GM18951 (cell line): ENCODE results near the gene NTN3.

Experiments
- POLR2A ChIP-seq: IDR thresholded peaks from 4 replicates; pipeline ENCODE4 v1.6.1; 2011; ENCODE audit warnings: mild to moderate bottlenecking; ENCODE audit not compliant: insufficient read length, insufficient read depth; ENCODE audit errors: extremely low read depth
- in situ Hi-C: fragments of 300-500 bp; cut with MboI; formaldehyde crosslinking; loops from one replicate; pipeline ENCODE4 v1.12.0; 2022; ENCODE audit warnings: low sequenced_read_pairs, mixed read lengths, inconsistent platforms; ENCODE audit not compliant: unreplicated experiment

NTN3 gene

GRCh38 chr16:2455081-2455845 lies 15.8 kb upstream of the NTN3 start:
- in situ Hi-C loops: no loop called here
- TF ChIP-seq POLR2A: no peak

- no peak for TF ChIP-seq POLR2A
- in situ Hi-C loops: no loop called here
Measured at GRCh38 chr16:2456551-2457153, 14.4 kb upstream of the NTN3 start.

GRCh38 chr16:2457267-2457666 lies 13.8 kb upstream of the NTN3 start:
- no peak for TF ChIP-seq POLR2A
- in situ Hi-C loops: no loop called here

GRCh38 chr16:2457946-2458345 lies 13.2 kb upstream of the NTN3 start:
- no peak for TF ChIP-seq POLR2A
- in situ Hi-C loops: no loop called here

GRCh38 chr16:2458887-2459646 lies 12.0 kb upstream of the NTN3 start:
- in situ Hi-C loops: no loop called here
- peak; percentile 6 for TF ChIP-seq POLR2A

GRCh38 chr16:2459647-2460390 lies 11.3 kb upstream of the NTN3 start, which contains the start of gene TEDC2:
Gene TEDC2 (plus strand): TSS chr16:2460109. CDS start chr16:2460145, 36 bp downstream.
- peak; percentile 71 for TF ChIP-seq POLR2A
- in situ Hi-C loops: no loop called here

GRCh38 chr16:2460391-2460713 lies 10.7 kb upstream of the NTN3 start:
- no peak for TF ChIP-seq POLR2A
- in situ Hi-C loops: no loop called here

- in situ Hi-C loops: no loop called here
- TF ChIP-seq POLR2A: no peak
Measured at GRCh38 chr16:2460916-2461315, 10.2 kb upstream of the NTN3 start.

- in situ Hi-C loops: no loop called here
- TF ChIP-seq POLR2A: no peak
Measured at GRCh38 chr16:2462031-2462866, 8.8 kb upstream of the NTN3 start.

GRCh38 chr16:2464333-2464732 lies 6.8 kb upstream of the NTN3 start:
- no peak for TF ChIP-seq POLR2A
- in situ Hi-C loops: no loop called here

GRCh38 chr16:2465653-2466415 lies 5.3 kb upstream of the NTN3 start:
- in situ Hi-C loops: no loop called here
- TF ChIP-seq POLR2A: no peak

GRCh38 chr16:2466667-2467527 lies 4.2 kb upstream of the NTN3 start:
- in situ Hi-C loops: no loop called here
- no peak for TF ChIP-seq POLR2A
